Transverse colon (tissue), 4 donors: ENCODE results near the gene FCMR. TPM values are rescaled to one million over a fixed set of nuclear protein-coding genes. Genes with fewer than 3 reads are reported as not detected.

Experiments
- DNase-seq: peaks from one replicate; pipeline ENCODE4 v3.0.0-alpha.2; 2019
- H3K27ac ChIP-seq, 4 donors: fragments of 200-600 bp; sonication (generic); 2 replicates each; pipeline ENCODE4 v1.5.1; 2016 to 2018; ENCODE audit warnings: inconsistent platforms in 4 of 4
- H3K27me3 ChIP-seq: fragments of 200-600 bp; sonication (generic); 2 replicates; pipeline ENCODE4 v1.5.1; 2017; ENCODE audit warnings: inconsistent platforms
- H3K36me3 ChIP-seq, 4 donors: fragments of 200-600 bp; sonication (generic); 2 replicates each; pipeline ENCODE4 v1.5.1; 2017 to 2019; ENCODE audit warnings: inconsistent platforms in 4 of 4
- H3K4me1 ChIP-seq, 4 donors: fragments of 200-600 bp; sonication (generic); 2 replicates each; pipeline ENCODE4 v1.5.1; 2017 to 2020; ENCODE audit warnings: inconsistent platforms in 4 of 4
- H3K4me3 ChIP-seq, 4 donors: fragments of 200-600 bp; sonication (generic); 1 replicate in 1 of 4; 2 replicates in 3 of 4; pipeline versions ENCODE4 v1.5.1 to v1.6.1; 2017 to 2019; ENCODE audit warnings: inconsistent platforms in 4 of 4
- H3K9me3 ChIP-seq, 2 donors: fragments of 200-600 bp; sonication (generic); 2 replicates each; pipeline ENCODE4 v1.5.1; 2017 to 2019; ENCODE audit warnings: inconsistent platforms in 2 of 2
- EP300 ChIP-seq: sonication (generic); formaldehyde crosslinking; IDR thresholded peaks from one replicate; pipeline ENCODE4 v1.6.1; 2017; ENCODE audit warnings: antibody characterized with exemption, low read depth
- POLR2A ChIP-seq: fragments of 450-650 bp; IDR thresholded peaks from one replicate; pipeline ENCODE4 v1.6.1; 2016; ENCODE audit warnings: antibody characterized with exemption, mild to moderate bottlenecking, moderate library complexity
- POLR2AphosphoS5 ChIP-seq, 3 donors: sonication (generic); formaldehyde crosslinking; IDR thresholded peaks; one replicate each; pipeline ENCODE4 v1.6.1; 2016; ENCODE audit warnings: antibody characterized with exemption in 3 of 3
- WGBS, 2 donors: methylation state at CpG; one replicate each; pipeline ENCODE4 v1.1.5; 2018; ENCODE audit warnings: low coverage in 1 of 2; 5-methylcytosine and 5-hydroxymethylcytosine counted together
- in situ Hi-C, 4 donors: fragments of 200-750 bp; cut with MboI; loops; one replicate each; pipeline versions ENCODE4 v1.15.0 to v1.15.1; 2017; ENCODE audit warnings: low sequenced_read_pairs in 3 of 4, low pct_ligation_motif_present in 1 of 4, low pct_unique_long_range_greater_than_20kb in 1 of 4
- intact Hi-C: fragments of 100-400 bp; cut with DNase I; formaldehyde crosslinking; loops from one replicate; pipeline ENCODE4 v1.15.1; 2023; ENCODE audit warnings: low total_unique reads
- total RNA-seq, 4 donors: library from RNA; depleted of rRNA; stranded (reverse); fragments of >200 nt; gene quantifications; one replicate each; pipeline ENCODE4 v1.1.0, GENCODE V29; 2016
- TF ChIP-seq, protein P1 (sequence below), 5 experiments: fragments of 200-600 bp in 3 of 5; fragments of 450-650 bp in 2 of 5; sonication (generic) in 3 of 5; IDR thresholded peaks; 1 replicate in 2 of 5; 2 replicates in 3 of 5; pipeline ENCODE4 v1.5.1; 2016 to 2017; ENCODE audit warnings: antibody characterized with exemption in 5 of 5, inconsistent platforms in 3 of 5, mild to moderate bottlenecking in 2 of 5, moderate library complexity in 1 of 5

FCMR gene
- total RNA-seq, 4 donors from 2014 or later, result 1.00 to 51.6 (median 15.9) TPM

- H3K9me3 ChIP-seq, result no peaks in the 10 kb centered on the region
- H3K27me3 ChIP-seq, result peaks cover 9% of the 10 kb centered on the region
- intact Hi-C loops (no loop called here), in situ Hi-C loops (loop anchor here in 2 of 4 donors (25.0 kb wide), 2 partner anchors 168 to 268 kb away; partner anchors contain the start of gene DYRK3 (in 1 of the 2))
- H3K4me3 ChIP-seq, result no peak overlapping the region
- H3K4me1 ChIP-seq, result peaks cover 3 to 15% (median 11%) of the 10 kb centered on the region in 4 donors
- H3K36me3 ChIP-seq, result no peaks in the 10 kb centered on the region
- 40 to 73% methylated on average over 1 to 4 of the region's 4 CpGs for WGBS, 2 donors
- DNase-seq, result no peak
- TF ChIP-seq EP300 (no peak), POLR2AphosphoS5 (IDR thresholded peaks at IDR 0.05) (no peak), POLR2A (no peak)
- TF ChIP-seq, protein P1, sequence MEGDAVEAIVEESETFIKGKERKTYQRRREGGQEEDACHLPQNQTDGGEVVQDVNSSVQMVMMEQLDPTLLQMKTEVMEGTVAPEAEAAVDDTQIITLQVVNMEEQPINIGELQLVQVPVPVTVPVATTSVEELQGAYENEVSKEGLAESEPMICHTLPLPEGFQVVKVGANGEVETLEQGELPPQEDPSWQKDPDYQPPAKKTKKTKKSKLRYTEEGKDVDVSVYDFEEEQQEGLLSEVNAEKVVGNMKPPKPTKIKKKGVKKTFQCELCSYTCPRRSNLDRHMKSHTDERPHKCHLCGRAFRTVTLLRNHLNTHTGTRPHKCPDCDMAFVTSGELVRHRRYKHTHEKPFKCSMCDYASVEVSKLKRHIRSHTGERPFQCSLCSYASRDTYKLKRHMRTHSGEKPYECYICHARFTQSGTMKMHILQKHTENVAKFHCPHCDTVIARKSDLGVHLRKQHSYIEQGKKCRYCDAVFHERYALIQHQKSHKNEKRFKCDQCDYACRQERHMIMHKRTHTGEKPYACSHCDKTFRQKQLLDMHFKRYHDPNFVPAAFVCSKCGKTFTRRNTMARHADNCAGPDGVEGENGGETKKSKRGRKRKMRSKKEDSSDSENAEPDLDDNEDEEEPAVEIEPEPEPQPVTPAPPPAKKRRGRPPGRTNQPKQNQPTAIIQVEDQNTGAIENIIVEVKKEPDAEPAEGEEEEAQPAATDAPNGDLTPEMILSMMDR (IDR thresholded peaks at IDR 0.05), result no peak
- H3K27ac ChIP-seq, result no peak overlapping the region
Observed at GRCh38 chr1:206905295-206906164, 16.2 kb downstream of the FCMR start.

GRCh38 chr1:206904423-206905142 lies 17.2 kb downstream of the FCMR start:
- in situ Hi-C loops, result loop anchor here in 2 of 4 donors (25.0 kb wide), 2 partner anchors 167 to 267 kb away; partner anchors contain the start of gene DYRK3 (in 1 of the 2)
- no peak for DNase-seq
- Histone ChIP-seq H3K9me3 (no peaks in the 10 kb centered on the region), H3K4me3 (no peak overlapping the region), H3K4me1 (peaks cover 2 to 9% (median 6%) of the 10 kb centered on the region in 4 donors), H3K27me3 (peaks cover 5% of the 10 kb centered on the region), H3K27ac (no peak overlapping the region), H3K36me3 (no peaks in the 10 kb centered on the region)
- WGBS, 2 donors, result 90% methylated on average over 10 of the region's 10 CpGs; no CpG with 5 or more reads in 1 of the 2 donors
- TF ChIP-seq, protein P1 (IDR thresholded peaks at IDR 0.05), result no peak
- TF ChIP-seq POLR2A (no peak), EP300 (no peak), POLR2AphosphoS5 (IDR thresholded peaks at IDR 0.05) (no peak)
- intact Hi-C loops, result no loop called here

- Histone ChIP-seq H3K9me3 (no peaks in the 10 kb centered on the region), H3K36me3 (no peaks in the 10 kb centered on the region), H3K4me3 (no peak overlapping the region), H3K27me3 (peaks cover 5% of the 10 kb centered on the region), H3K4me1 (peaks cover 0 to under 1% (median 0%) of the 10 kb centered on the region in 4 donors), H3K27ac (no peak overlapping the region)
- TF ChIP-seq EP300 (no peak), POLR2AphosphoS5 (IDR thresholded peaks at IDR 0.05) (no peak), POLR2A (no peak)
- TF ChIP-seq, protein P1 (IDR thresholded peaks at IDR 0.05), result no peak
- intact Hi-C loops, result no loop called here
- DNase-seq, result no peak
- in situ Hi-C loops, result loop anchor here in 2 of 4 donors (25.0 kb wide), 2 partner anchors 166 to 266 kb away; partner anchors contain the start of gene DYRK3 (in 1 of the 2)
- WGBS, 2 donors, result 83 to 90% methylated on average over 1 to 2 of the region's 2 CpGs
Observed at GRCh38 chr1:206903687-206904086, 18.1 kb downstream of the FCMR start.

DNA sequence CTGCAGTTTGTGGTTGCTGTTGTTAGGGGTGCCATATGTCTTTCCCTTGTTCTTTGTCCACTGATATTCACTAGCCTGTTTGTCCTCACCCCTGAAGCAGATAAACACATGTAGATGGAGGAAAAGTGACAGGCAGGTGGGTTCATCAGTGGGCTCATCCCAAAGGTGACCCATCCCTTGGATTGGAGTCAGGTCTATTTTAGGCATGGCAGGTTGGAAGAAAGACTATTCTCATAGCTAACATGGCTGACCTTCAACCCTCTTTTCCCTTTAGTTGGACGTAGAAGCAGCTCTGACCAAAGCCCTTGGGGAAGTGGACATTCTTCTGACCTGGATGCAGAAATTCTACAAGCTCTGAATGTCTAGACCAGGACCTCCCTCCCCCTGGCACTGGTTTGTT lies 19.0 kb downstream of the FCMR start:
- Histone ChIP-seq H3K27ac (no peak overlapping the region), H3K36me3 (no peaks in the 10 kb centered on the region), H3K9me3 (no peaks in the 10 kb centered on the region), H3K4me3 (no peak overlapping the region), H3K27me3 (peaks cover 4% of the 10 kb centered on the region), H3K4me1 (no peaks in the 10 kb centered on the region)
- no peak for TF ChIP-seq POLR2AphosphoS5 (IDR thresholded peaks at IDR 0.05)
- TF ChIP-seq, protein P1 (IDR thresholded peaks at IDR 0.05), result no peak
- no peak for TF ChIP-seq EP300
- TF ChIP-seq POLR2A, result no peak
- no peak for DNase-seq
- intact Hi-C loops, result no loop called here
- WGBS, 2 donors, result 80 to 100% methylated on average over 1 of the region's 1 CpG
- in situ Hi-C loops, result loop anchor here in 2 of 4 donors (25.0 kb wide), 2 partner anchors 165 to 265 kb away; partner anchors contain the start of gene DYRK3 (in 1 of the 2)
